DMS79 treated with DMSO at 0.1 percent for 48 hours (cell line): ENCODE measurements around the gene KIF13A.
"Not testable (repeated sequence)": the region's sequence is repeated elsewhere in the genome, so short reads cannot be mapped to it uniquely, and the experiment has no call there.

Experiments
- DNase-seq: peaks from one replicate; lab custom pipeline; 2025; lab: John Stamatoyannopoulos, UW

The KIF13A gene

DNA sequence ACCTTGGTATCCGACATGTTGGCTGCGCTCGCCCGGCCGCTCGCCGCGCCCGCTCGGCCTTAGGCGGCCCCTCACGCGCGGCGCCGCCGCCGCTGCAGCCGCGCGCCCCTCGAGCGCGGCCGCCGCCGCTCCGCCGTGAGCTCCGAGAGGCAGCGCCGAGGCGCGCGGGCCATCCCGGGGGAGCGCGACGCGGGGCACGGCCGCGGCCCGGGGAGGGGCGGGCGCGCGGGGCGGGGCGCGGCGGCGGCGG is at the start of gene KIF13A:
Gene KIF13A (minus strand): TSS at position 189 of the 250 bp plus-strand sequence. CDS start 172 bp downstream, at position 17.
- DNase-seq: no peak

DNA sequence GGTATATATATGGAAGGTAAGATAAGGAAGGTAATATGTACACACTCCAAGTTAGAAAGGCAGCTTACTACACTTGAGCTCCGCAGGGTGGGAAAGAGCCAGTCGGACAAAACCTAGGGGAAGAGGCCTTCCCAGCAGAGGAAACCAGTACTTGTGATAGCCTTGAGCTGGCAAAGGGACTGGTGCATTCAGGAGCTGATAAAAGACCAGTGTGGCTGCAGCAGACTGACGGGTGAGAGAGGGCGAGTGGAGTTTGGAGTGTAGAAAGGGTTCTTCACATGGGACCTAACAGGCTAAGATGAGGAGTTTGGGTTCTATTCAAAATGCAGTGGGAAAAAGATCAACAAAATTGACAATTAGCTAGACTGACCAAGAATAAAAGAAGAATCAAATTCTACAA is 49.3 kb upstream of the KIF13A start:
- DNase-seq: no peak

DNA sequence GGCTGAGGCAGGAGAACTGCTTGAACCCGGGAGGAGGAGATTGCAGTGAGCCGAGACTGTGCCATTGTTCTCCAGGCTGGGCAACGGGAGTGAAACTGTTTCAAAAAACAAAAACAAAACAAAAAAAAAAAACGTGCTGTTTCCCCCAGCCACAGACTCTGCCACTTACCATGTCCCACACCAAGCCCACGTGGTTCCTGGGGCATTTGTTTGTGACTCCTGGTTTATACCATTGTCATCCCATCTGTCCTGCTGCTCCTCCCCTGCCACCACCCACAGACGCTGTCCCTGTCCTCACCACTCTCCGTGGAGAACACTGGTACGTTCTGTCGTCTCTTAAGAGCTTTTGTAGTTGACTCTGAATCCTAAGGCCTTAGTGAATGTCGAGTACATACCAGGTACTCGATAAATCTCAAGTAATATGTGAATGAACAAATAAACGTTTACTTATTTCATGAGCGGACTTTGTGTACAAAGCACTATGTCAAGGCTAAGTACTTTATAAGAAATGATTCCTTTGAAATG is 48.0 kb upstream of the KIF13A start:
- no peak for DNase-seq

DNA sequence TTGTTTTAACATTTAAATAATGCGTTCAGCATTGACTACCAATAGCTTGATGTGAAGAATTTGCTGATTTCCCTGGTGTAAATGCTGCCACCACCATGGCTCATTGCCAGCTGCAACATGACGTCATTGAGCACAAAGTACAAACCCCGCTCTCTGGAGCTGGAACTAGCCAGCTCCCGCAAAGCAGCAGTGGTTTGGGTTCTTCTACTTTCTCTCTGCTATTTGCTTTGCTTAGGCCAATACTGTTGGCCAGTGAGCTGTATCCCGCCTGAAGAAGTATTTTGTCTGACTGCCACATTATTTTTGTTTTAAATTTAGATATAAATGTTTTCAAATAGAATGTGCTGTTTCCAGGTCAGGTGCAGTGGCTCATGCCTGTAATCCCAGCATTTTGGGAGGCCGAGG is 47.4 kb upstream of the KIF13A start:
- no peak for DNase-seq

DNA sequence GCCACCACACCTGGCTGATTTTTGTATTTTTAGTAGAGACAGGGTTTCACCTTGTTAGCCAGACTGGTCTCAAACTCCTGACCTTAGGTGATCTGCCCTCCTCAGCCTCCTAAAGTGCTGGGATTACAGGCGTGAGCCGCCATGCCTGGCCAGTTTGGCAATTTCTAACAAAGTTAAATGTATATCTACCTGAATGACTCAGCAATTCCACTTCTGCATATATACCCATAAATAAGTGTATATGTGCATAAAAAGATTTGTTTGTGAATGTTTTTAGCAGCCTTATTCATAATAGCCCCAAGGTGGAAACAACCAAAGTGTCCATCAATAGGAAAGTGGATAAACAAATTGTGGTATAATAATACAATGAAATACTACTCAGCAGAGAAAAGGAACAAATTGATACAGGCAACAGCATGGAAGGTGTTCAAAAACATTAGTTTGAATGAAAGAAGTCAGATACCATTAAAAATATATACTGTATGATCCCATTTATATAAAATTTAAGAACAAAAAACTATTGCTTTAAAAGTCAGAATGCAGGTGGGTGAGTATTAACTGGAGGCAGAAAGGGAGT is 44.3 kb upstream of the KIF13A start:
- no peak for DNase-seq

DNA sequence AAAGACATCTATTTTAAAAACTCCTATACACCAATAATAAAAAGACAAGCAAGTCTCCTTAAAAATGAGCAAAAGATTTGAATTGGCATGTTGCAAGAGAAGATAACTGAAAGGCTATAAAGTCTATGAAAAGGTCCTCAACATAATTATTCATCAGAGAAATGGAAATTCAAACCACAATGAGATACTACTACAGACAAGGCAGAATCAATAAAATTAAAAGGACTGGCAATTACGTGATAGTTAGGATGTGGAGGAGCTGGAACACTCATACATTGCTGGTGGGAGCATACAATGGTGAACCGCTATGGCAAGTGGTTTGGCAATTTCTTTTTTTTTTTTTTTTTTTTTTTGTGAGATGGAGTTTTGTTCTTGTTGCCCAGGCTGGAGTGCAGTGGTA is 43.8 kb upstream of the KIF13A start:
- no peak for DNase-seq

DNA sequence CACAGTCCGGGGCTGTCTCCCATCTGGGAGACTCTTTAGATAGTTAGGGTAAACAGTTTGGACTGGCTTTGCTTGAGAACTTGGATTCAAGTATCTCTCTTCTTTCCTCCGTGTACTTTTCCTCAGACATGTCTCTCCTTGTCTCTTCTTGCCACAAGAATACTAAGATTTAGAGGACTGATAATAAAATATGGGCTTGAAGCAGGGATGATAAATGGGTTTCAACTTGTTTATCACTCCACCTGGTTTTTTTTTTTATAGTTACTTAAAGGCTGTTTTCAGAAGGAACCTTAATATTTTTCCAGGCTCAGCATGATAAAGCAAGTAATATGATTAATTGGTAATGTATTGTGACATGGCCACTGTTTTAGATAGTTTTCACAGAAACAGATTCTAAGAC is 40.9 kb upstream of the KIF13A start:
- DNase-seq: no peak

DNA sequence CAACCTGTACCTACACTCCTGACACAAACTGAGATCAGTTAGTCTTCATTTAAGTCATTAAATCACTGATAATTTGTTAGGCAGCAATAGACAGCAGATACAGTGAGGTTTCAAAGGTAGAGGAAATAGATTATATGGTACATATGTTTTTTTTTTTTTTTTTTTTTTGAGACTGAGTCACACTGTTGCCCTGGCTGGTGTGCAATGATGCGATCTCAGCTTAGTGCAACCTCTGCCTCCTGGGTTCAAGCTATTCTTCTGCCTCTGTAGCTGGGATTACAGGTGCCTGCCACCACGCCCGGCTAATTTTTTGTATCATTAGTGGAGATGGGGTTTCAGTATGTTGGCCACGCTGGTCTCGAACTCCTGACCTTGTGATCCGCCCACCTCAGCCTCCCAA is 38.2 kb upstream of the KIF13A start:
- no peak for DNase-seq

DNA sequence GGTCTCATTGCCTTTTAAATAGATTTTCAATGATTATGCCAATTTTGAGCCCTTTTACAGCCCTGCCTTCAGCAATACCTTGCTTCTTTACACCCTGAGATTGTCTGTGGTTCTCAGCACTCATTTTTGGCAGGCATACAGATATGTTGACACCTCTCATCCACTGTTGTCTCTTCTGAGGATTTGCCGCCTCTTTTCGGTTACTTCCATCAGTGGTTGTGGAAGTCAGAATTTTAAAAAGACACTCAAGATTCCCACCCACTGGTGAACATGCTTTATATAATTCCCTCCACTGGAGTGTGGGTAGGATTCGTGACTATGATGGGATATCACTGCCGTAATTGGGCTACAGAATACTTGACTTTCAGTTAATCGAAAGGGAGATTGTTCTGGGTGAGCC is 37.4 kb upstream of the KIF13A start:
- DNase-seq: no peak

DNA sequence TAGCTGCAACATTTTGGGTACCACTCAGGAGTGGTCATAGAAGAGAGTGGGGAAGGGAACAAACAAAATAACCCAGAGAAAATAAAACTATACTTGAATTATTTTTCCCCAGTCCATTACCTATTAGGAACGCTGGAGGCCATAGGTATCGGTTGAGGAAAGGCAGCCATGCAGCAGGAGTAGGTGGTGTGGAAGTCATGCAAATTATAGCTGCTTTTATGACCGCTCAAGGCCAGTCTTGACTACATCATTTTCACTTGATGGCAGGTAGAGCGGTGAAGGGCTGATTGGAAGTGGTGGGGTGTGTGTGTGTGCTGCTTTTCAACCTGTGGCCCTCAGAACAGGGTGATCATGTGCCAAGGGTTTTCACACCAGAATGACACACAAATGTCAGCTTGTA is 36.5 kb upstream of the KIF13A start:
- DNase-seq: no peak

DNA sequence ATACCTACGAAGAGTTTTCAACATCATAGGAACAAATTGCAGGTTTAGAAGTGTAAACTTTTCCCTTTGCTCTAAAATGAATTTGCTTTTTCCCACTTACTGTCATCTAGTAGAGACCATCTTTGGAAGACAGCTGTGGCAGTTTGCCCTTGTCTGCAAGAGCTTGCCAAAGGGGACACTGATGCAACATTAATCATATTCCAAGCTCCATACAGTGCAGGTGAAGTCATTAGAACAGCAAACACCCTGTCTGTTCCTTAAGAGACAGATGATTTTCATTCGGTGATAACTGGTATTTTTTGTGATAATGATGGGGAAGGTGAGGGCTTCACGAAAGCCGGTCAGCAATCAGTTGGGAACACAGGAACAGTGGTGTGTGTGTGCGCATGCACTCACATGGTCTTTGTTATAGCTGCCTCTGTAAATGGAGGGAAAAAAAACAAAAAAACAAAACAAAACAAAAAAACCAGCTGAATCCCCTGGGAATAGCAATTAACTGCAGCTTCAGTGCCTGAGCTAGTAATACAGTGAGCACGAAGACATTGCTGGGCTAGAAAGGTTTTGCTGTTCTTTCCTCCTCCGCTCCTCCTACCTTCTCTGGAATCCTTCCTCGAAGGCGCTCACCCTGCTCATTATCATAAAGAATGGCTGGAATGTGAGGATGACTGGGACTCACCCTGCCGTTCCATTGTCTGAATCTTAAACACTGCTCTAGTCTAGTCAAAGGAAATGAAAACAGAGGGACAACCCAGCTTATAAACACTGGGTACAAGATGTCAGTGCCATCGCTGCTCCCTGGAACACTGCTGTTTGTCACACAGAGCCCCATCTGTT is 35.2 kb upstream of the KIF13A start:
- no peak for DNase-seq

DNA sequence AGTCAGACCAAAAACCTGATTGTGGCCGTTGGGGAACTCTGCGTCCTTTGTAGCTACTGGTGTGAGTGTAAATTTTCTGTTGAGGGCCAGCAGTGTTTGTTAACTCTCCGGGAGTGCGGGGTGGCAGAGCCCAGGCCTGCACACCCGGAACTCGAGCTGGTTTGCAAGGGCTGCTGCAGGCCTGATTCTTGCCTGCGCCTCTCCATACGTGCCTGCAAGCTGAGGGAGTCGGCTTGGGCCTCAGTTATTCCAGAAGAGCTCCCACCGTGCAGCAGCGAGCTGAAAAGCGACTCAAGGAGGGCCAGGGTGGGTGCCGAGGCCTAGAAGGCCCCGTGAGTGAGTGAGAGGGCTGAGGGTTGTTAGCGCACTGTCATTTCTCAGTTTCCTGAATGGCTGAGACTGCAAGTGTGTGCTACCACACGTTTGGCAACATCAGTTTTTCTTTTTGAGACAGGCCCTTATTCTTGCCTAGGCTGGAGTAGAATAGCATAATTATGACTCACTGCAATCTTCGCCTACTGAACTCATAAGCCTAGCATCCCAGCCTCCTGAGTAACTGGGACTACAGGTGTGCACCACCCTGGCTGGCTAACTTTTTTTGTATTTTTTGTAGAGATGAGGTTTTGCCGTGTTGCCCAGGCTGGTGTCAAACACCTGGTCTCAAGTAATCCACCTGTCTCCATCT is 33.9 kb upstream of the KIF13A start:
- no peak for DNase-seq

DNA sequence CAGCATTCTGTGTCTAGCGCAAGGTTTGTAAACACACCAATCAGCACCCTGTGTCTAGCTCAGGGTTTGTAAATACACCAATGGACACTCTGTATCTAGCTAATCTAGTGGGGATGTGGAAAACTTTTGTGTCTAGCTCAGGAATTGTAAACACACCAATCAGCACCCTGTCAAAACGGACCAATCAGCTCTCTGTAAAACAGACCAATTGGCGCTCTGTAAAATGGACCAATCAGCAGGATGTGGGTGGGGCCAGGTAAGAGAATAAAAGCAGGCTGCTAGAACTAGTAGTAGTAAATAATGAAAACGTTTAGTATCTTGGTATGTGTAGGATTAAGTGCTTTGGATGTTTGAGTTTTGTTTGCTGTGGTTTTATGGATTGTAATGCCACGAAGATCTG is 33.1 kb upstream of the KIF13A start:
- not testable (repeated sequence) for DNase-seq

DNA sequence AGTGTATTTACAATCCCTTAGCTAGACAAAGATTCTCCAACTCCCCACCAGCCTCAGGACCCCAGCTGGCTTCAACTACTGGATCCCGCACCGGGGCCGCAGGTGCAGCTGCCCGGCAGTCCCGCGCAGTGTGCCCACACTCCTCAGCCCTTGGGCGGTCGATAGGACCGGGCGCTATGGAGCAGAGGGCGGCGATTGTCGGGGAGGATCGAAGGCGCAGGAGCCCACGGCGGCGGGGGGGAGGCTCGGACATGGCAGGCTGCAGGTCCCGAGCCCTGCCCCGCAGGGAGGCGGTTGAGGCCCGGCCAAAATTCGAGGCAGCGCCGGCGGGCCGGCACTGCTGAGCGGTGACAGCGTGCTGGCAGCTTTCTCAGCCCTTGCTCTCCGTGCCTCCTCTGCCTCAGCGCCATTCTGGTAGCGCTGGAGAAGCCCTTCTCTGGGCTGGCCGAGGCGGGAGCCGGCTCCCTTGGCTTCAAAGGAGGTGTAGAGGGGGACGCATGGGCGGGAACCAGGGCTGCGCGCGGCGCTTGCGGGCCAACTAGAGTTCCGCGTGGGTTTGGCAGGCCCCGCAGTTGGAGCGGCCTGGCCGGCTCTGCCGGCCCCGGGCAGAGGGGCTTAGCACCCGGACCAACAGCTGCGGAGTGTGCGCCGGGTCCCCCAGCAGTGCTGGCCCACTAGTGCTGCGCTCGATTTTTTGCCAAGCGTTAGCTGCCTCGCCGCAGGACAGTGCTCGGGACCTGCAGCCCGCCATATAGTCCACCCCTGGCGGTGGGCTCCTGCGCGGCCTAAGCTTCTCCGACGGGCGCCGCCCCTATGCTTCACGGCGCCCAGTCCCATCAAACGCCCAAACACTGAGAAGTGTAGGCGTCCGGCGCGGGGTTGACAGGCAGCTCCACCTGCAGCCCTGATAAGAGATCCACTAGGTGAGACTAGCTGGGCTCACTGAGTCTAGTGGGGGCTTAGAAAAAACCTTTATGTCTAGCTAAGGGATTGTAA is 32.4 kb upstream of the KIF13A start:
- DNase-seq: no peak

DNA sequence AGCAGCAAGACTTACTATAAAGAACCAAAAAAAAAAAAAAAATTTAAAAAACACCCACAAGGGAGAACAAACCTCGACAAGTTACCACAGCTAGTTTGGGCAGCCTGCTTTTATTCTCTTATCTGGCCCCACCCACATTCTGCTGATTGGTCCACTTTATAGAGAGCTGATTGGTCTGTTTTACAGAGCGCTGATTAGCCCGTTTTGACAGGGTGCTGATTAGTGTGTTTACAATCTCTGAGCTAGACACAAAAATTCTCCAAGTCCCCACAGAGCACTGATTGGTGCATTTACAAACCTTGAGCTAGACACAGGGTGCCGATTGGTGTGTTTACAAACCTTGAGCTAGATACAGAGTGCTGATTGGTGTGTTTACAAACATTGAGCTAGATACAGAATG is 31.7 kb upstream of the KIF13A start:
- not testable (repeated sequence) for DNase-seq

DNA sequence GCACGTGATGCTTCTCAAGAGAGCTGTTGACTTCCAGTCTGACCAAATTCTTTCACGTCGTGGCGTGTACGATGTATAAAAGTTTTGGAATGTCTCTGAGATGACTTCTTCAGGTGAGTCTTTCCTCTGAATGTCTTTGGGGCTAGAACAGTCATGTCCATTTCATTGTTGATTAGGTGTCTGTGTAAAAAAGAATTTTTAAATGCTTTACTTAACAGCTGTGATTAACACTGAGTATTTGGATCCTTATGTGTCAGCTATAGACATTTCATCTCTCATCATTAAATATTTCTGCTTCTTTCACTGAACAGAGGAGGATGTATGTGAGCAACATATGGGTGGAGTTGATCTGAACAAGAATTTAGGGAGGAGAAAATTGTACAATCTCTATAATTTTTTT is 29.3 kb upstream of the KIF13A start:
- DNase-seq: no peak

DNA sequence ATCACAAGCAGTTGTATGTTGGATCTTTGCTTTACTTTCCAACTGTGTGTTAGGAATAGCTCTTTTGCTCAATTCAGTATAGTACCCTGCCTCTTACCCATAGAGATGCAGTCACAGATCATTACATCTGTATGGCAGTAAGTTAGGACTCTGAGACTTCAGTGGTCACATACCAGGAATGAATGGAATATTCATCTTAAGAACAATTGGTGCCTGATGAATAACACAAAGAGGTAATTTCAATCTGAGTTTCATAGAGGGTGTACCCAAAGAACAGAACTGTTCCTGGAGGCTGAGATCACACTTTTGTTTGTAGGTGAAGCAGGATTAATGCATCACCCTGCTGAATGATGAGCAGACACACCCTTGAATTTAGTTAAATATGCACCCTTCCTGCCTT is 28.7 kb upstream of the KIF13A start:
- DNase-seq: no peak

DNA sequence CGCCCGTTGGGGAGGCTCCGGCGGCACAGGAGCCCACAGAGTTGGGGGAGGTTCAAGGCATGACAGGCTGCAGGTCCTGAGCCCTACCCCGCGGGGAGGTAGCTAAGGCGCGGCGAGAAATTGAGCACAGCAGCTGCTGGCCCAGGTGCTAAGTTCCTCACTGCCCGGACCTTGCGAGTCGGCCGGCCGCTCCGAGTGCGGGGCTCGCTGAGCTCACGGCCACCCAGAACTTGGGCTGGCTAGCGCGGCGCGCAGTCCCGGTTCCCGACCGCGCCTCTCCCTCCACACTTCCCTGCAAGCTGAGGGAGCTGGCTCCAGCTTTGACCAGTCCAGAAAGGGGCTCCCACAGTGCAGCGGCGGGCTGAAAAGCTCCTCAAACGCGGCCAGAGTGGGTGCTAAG is 23.9 kb upstream of the KIF13A start:
- DNase-seq: no peak

DNA sequence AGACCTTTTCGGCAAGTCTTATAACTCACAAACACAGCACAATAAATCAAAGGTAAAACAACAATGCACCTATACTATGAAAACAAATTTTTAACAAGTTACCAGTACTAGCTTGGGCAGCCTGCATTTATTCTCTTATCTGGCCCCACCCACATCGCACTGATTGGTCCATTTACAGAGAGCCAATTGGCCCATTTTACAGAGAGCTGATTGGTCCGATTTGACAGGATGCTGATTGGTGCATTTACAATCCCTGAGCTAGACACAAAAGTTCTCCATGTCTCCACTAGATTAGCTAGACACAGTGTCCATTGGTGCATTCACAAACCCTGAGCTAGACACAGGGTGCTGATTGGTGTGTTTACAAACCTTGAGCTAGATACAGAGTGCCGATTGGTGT is 23.1 kb upstream of the KIF13A start:
- DNase-seq: not testable (repeated sequence)

DNA sequence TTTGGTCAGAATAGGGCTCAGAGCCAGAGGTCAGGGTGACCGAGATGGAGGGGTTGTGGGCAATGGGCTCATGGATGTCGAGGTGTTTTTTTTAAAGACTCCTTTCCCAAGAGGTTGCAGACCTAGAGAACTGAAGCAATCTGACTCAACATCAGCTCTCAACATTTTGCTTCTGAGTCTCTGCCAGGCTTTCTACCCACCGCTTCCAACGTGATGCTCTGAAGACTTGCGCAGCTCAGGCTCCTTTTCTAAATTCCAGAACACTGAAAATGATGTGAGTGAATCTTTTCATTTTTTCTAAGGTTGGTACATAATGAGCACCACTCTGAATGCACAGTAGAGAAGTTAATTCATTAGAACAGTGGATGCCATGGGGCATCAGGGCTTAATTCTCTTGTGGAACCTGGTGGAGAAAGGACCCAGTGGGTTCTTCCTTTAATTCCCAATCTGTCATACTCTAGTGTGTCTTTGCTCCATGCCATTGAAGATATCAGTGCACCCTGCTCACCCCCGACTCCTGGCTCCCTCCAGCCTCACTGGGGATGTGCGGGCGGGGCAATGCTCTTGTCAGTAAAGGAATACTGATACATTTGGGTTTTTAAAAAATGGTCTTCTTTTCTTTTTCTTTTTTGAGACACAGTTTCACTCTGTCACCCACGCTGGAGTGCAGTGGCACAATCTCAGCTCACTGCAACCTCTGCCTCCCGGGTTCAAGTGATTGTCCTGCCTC is 17.0 kb upstream of the KIF13A start:
- no peak for DNase-seq

DNA sequence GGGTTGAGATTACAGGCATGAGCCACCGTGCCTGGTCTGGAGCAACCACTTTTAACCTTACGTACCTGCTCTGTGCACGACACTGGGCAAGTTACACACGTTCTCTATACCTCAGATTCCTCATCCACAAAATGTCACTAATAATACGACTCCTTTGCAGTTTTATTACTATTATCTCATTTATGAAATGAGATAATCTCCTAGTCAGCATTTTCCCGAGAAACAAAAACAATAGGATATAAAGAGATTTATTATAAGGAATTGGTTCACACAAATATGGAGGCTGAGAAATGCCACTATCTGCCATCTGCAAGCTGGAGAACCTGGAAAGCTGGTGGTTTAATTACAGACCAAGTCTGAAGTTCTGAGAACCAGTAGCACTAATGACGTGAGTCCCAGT is 12.0 kb upstream of the KIF13A start:
- DNase-seq: no peak
